Right forelimb (tissue), 1 donor: ENCODE results near the gene HAAO.
"Not testable (repeated sequence)": the region's sequence is repeated elsewhere in the genome, so short reads cannot be mapped to it uniquely, and the experiment has no call there.

ENCODE experiments used
- DNase-seq: peaks from one replicate; pipeline ENCODE4 v3.0.0-alpha.2; 2018

Gene HAAO

DNA sequence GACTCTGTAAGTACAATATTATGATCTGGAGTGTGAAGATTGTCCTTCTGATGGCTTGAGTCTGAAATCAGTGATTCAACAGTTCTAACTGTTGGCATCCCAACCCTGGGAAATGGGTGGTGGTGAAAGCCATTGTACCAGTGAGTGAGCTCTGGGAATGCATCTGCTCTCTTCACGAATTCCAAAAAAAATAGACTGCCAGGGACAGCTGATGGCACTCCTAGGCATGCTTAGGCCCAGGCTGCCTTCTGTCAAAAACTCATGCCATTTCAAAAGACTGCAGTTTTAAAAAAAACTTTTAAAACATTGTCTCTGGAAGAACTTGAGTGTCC is 48.8 kb downstream of the HAAO start:
- no peak for DNase-seq

DNA sequence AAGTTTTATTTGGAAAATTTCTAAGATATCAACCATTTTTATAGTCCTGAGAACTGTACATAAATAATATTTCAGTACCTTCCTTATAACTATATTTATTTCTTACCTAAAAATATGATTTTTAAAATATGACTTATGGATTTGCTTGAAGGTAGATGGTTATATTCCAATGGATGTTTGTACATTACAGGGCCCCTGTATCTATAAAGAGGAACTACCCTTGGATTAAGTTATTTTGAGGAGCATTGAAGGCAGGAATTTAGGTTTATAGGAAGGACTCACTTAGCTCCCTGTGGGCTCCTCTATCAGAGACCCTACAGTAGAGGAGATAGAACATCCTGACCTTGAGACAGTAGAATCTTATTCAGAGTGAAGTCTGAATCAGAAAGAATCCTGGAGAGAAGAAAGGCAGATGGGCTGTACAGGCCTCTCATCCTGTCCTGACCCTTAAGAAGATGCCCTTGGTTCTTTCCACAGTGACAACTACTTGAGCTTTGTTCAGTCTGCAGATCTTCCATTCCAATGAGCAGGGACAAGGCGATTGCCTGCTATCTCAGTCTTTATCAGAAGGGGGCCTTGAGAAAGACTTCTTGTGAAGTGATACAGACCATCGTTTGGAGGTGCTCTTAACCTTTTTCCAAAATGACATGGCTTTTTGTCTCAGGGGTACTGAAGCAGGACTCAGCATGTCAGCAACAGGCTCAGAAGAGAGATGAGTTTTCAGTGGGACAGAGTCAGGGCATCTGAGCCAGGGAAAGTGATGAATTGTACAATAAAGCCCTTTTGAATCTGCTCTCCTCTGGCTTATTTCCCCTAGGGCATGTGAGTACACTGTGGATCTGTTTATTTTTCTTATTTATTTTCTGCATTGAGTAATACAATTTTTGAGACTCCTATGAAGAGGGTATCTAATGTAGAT is 49.4 kb downstream of the HAAO start:
- DNase-seq = no peak

DNA sequence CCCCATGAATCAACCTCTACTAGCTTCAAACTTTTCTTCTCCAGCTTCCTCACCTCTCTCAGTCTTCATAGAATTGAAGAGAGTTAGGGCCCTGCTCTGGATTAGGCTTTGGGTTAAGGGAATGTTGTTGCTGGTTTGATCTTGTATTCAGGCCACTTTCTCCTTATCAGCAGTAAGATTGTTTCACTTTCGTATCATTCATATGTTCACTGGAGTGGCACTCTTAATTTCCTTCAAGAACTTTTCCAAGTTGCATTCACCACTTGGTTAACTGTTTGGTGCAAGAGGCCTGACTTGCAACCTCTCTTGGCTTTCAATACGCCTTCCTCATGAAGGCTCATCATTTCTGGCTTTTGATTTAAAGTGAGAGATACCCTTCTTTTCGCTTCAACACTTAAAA is 51.2 kb downstream of the HAAO start:
- DNase-seq = no peak

DNA sequence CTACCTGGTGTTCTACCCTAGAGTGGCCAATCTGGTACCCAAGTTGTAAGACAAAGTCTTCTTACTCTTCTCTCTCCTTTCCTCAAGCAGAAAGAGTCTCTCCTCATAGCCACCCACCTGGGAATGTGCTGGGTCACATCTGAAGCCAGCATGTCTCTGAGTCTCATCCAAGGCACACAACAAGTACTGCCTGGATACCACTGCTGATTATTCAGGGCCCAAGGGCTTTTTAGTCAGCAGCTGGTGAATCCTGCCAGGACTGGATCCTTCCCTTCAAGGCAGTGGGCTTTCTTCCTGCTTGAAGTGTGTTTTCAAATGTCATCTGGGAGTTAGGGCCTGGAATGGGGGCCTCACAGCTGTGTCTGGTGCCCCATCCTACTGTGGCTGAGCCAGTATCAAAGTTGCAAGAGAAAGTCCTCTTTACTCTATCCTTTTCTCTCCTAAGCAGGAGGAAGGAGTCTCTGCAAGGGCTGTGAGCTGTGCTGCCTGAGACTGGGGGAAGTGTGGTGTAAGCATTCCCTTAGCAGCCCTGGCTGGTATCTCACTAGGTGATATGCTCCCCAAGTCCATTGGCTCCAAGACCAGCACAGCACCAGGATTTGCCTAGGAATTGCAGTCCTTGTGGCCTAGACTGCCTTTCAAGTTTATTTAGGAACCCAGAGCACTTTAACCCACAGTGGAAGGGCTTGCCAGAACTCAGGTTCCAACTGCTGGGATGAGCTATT is 55.6 kb downstream of the HAAO start:
- no peak for DNase-seq

DNA sequence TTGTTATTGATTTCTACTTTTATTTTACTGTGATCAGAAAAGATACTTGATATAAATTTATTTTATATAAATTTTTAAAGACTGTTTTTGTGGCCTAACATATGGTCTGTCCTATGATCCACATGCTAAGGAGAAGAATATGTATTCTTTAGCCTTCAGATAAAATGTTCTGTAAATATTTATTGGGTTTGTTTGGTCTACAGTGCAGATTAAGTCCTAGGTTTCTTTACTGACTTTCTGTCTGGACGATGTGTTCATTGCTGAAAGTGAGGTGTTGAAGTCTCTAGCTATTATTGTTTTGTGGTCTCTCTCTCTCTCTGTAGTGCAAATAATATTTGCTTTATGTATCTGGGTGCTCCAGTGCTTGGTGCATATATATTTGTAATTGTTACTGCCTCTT is 58.5 kb downstream of the HAAO start:
- DNase-seq = no peak

DNA sequence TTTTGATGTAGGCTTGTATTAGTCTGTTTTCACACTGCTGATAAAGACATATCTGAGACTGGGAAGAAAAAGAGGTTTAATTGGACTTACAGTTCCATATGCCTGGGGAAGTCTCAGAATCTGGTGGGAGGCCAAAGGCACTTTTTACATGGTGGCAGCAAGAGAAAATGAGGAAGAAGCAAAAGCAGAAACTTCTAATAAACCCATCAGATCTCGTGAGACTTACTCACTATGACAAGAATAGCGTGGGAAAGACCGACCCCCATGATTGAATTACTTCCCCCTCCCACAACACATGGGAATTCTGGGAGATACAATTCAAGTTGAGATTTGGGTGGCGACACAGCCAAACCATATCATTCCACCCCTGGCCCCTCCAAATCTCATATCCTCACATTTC is 61.1 kb downstream of the HAAO start:
- not testable (repeated sequence) for DNase-seq

DNA sequence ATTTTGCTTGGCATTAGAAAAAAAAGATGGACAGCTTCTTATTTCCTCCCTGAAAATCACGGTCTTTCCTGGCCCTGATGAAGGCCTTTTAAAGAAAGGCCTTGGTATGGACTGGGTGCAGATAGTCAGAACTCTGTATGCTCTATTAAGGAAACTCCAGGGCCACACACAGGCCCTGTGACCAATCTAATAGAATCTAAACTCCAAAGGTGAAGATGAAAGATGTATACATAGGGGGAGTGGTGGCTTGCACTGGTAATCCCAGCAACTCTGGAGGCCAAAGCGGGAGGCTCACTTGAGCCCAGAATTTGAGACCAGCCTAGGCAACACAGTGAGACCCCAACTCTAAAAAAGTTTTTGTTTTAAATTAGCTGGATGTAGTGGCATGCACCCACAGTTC is 65.7 kb downstream of the HAAO start:
- DNase-seq = no peak

DNA sequence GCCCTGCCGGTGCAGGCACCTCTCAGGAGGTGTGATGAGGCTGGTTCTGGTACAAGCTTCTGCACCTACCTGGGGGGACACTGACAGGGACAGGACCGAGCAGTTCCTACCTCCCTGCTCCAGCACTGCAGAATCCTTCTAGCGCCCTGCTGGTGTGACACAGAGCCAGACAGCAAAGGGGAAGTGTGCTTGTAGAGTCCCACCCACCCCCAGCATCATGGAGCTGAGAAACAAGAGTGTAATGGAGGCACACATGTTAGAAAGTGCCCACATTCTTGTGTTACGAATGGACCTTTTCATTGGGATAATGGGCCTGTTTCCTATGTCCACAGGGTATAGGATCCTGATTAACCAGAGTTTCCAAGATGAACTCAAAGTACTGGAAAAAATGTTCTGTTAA is 66.7 kb downstream of the HAAO start:
- no peak for DNase-seq

DNA sequence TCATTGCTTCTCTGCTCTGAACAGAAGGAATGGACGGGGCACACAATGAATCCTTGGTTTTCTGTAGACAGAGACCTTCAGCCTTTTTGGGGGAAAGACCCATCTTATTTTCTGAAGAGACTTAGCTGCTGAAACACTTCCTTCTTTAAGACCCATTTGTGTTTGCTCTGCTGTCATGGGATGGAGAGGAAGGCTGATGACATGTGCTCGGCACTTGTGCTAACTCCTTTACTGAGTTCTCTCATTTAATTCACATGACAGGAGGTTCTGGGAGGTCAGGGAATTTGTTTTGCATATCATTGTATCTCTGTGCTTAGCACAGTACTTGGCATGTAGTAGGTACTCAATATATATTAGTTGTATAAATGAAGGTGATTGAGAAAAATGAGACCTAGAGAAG is 67.5 kb downstream of the HAAO start:
- no peak for DNase-seq

DNA sequence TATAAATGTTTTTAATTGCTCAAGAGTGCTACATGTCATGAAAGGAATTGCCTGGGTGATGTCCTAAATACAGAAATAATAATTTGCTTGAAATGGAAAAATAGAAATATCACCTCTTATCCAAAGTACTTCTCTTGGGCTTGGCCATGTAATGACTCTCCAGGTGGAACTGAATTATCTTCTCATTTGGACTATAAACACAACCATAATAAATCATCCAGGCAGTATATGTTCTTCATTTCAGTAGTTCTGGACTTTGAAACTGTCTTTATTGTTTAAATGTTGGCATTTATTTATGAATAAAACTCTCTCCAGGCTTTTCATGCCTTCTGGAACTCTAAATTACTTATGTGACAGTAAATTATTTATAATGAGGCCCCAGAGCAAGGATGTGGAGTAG is 68.9 kb downstream of the HAAO start:
- DNase-seq = no peak

DNA sequence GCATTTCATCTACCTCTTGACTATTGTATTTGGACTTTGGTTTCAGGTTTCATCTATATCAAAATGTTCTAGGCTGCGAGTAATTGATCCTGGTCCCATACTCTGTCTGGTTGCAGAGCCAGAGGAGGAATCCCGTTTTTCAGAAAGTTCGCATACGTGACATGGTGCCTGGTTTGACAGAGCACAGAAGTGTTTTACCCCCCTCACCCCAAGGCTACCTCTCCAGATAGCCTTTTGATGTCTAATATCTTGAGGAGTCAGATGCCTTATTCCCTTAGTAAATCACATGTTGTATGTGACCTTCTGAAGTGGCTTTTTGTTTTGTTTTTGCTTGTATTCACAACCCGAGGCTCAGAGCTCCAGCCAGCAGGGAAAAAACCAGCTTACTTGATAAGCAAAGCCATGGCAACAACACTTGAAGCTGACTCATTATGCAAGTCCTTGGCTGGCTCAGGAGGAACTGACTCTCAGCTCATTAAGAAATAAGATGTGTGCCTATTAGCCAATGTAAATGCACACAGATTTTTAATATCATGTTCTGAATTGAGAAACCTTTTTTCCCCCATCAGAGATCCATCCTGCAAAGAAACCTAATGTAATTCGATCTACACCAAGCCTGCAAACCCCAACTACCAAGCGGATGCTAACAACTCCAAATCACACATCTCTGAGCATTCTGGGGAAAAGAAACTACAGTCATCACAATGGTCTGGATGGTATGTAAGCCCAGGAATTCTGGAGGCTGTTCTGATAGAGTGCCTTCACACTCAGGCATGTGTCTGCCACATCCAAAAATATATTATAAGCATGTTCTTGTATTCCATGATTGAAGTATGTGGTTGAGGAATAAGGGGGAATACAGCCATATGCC is 69.8 kb downstream of the HAAO start:
- no peak for DNase-seq

DNA sequence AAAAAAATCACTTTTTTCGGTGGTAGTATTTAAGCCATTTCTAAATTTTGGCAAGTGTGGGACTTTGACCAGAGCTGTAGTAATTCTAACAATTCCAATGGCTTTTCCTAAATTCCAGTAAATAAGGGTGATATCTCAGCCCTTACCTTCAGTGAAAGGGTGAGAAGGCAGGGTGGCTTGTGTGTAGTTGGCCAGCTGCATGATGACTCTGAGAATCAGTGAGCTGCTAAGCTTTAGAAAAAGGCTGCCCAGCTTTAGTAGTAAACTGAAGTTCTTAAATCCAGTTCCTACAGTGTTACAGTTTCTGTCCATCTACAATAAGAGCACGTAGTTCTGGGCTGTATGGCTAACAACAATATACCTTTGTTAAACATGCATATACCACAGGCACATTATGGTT is 70.5 kb downstream of the HAAO start:
- no peak for DNase-seq
